GM23338 (cell line): Measurements from ENCODE around the gene ZNF638. TPM values are rescaled to one million over a fixed set of nuclear protein-coding genes. Genes with fewer than 3 reads are reported as not detected.

Experiments used
- ATAC-seq: fragments of 200-7000 bp; cut with Tn5 transposase; 3 replicates; pipeline ENCODE4 v1.9.1; 2020
- DNase-seq: peaks from one replicate; pipeline ENCODE4 v3.0.0-alpha.2; 2015; ENCODE audit warnings: low spot score
- H2AFZ ChIP-seq: fragments of 200-600 bp; sonication (generic); 2 replicates; pipeline ENCODE4 v1.8.0; 2016; ENCODE audit warnings: antibody characterized with exemption, mild to moderate bottlenecking, moderate library complexity
- H3F3A ChIP-seq: fragments of 200-600 bp; sonication (generic); replicated peaks from 2 replicates; pipeline ENCODE4 v1.8.0; 2017; ENCODE audit warnings: antibody characterized with exemption, mixed run types, low read depth
- H3K27ac ChIP-seq: fragments of 200-600 bp; sonication (generic); 2 replicates; pipeline ENCODE4 v1.6.1; 2016; ENCODE audit warnings: low read depth
- H3K27me3 ChIP-seq: fragments of 200-600 bp; sonication (generic); 2 replicates; pipeline ENCODE4 v1.8.0; 2016; ENCODE audit warnings: mild to moderate bottlenecking, mixed run types, moderate library complexity; ENCODE audit not compliant: insufficient read depth
- H3K36me3 ChIP-seq: fragments of 200-600 bp; sonication (generic); 2 replicates; pipeline ENCODE4 v1.8.0; 2016; ENCODE audit warnings: mild to moderate bottlenecking; ENCODE audit not compliant: insufficient read depth
- H3K4me1 ChIP-seq: fragments of 200-600 bp; sonication (generic); 2 replicates; pipeline ENCODE4 v1.8.0; 2016; ENCODE audit warnings: mild to moderate bottlenecking, moderate library complexity; ENCODE audit not compliant: insufficient read depth
- H3K4me2 ChIP-seq: fragments of 200-600 bp; sonication (generic); 2 replicates; pipeline ENCODE4 v1.7.1; 2017; ENCODE audit warnings: mixed run types
- H3K4me3 ChIP-seq: fragments of 200-600 bp; sonication (generic); 2 replicates; pipeline ENCODE4 v1.6.1; 2016; ENCODE audit warnings: mixed run types
- H3K79me2 ChIP-seq: fragments of 200-600 bp; sonication (generic); replicated peaks from 2 replicates; pipeline ENCODE4 v1.8.0; 2017; ENCODE audit warnings: mild to moderate bottlenecking; ENCODE audit not compliant: insufficient read depth
- H3K9me2 ChIP-seq: fragments of 200-600 bp; sonication (generic); 2 replicates; pipeline ENCODE4 v1.8.0; 2017; ENCODE audit not compliant: insufficient read depth
- H4K20me1 ChIP-seq: fragments of 200-600 bp; sonication (generic); replicated peaks from 2 replicates; pipeline ENCODE4 v1.8.0; 2017; ENCODE audit warnings: mild to moderate bottlenecking; ENCODE audit not compliant: insufficient read depth
- H3K27ac Mint-ChIP-seq: 2 replicates; pipeline ENCODE4 v1.8.0; 2020; ENCODE audit warnings: inconsistent platforms, mild to moderate bottlenecking, moderate library complexity, mixed read lengths
- H3K27me3 Mint-ChIP-seq: 3 replicates; pipeline ENCODE4 v1.8.0; 2022; ENCODE audit warnings: low read depth, mild to moderate bottlenecking, moderate library complexity, mixed read lengths, inconsistent platforms; ENCODE audit not compliant: insufficient read depth, poor library complexity
- H3K36me3 Mint-ChIP-seq: 3 replicates; pipeline ENCODE4 v1.8.0; 2021; ENCODE audit warnings: low read depth, mild to moderate bottlenecking, inconsistent platforms, moderate library complexity, mixed read lengths
- H3K4me1 Mint-ChIP-seq: 3 replicates; pipeline ENCODE4 v1.8.0; 2020; ENCODE audit warnings: mild to moderate bottlenecking, inconsistent platforms, mixed read lengths
- H3K4me3 Mint-ChIP-seq: 3 replicates; pipeline ENCODE4 v1.8.0; 2021; ENCODE audit warnings: moderate library complexity, mild to moderate bottlenecking, inconsistent platforms, mixed read lengths
- H3K9me3 Mint-ChIP-seq: 3 replicates; pipeline ENCODE4 v1.8.0; 2020; ENCODE audit warnings: moderate library complexity, mild to moderate bottlenecking, inconsistent platforms, mixed read lengths
- CREB1 ChIP-seq: fragments of 250-450 bp; sonication (Bioruptor Pico); IDR thresholded peaks from 2 replicates; pipeline ENCODE4 v1.5.0; 2020; ENCODE audit warnings: low read depth, mild to moderate bottlenecking, moderate library complexity
- EZH2 ChIP-seq: fragments of 200-600 bp; sonication (generic); IDR thresholded peaks from one replicate; pipeline ENCODE4 v1.8.0; 2017; ENCODE audit warnings: antibody characterized with exemption, mild to moderate bottlenecking, low read depth; ENCODE audit not compliant: unreplicated experiment
- EZH2phosphoT487 ChIP-seq: fragments of 200-600 bp; sonication (generic); IDR thresholded peaks from one replicate; pipeline ENCODE4 v1.8.1; 2018; ENCODE audit warnings: antibody characterized with exemption; ENCODE audit not compliant: unreplicated experiment
- JUNB ChIP-seq: IDR thresholded peaks from one replicate; pipeline ENCODE4 v1.6.1; 2016; ENCODE audit warnings: antibody characterized with exemption; ENCODE audit not compliant: unreplicated experiment
- NANOG ChIP-seq: IDR thresholded peaks from 2 replicates; pipeline ENCODE4 v1.6.1; 2016; ENCODE audit warnings: antibody characterized with exemption, borderline replicate concordance
- POLR2AphosphoS5 ChIP-seq: IDR thresholded peaks from 2 replicates; pipeline ENCODE4 v1.6.1; 2016; ENCODE audit warnings: antibody characterized with exemption, low read depth
- REST ChIP-seq: IDR thresholded peaks from one replicate; pipeline ENCODE4 v1.6.1; 2018; ENCODE audit warnings: antibody characterized with exemption; ENCODE audit not compliant: unreplicated experiment
- STAT1 ChIP-seq: IDR thresholded peaks from one replicate; pipeline ENCODE4 v1.6.1; 2016; ENCODE audit warnings: antibody characterized with exemption; ENCODE audit not compliant: unreplicated experiment
- ZNF114 ChIP-seq: fragments of 250-450 bp; sonication (Bioruptor Pico); IDR thresholded peaks from 2 replicates; pipeline ENCODE4 v1.5.0; 2020; ENCODE audit warnings: mild to moderate bottlenecking, moderate library complexity
- ZNF331 ChIP-seq: fragments of 250-450 bp; sonication (Bioruptor Pico); IDR thresholded peaks from 2 replicates; pipeline ENCODE4 v1.5.0; 2020; ENCODE audit warnings: low read depth, mild to moderate bottlenecking, moderate library complexity
- ZNF462 ChIP-seq: fragments of 250-450 bp; sonication (Bioruptor Pico); IDR thresholded peaks from 2 replicates; pipeline ENCODE4 v1.5.0; 2020; ENCODE audit warnings: mild to moderate bottlenecking, moderate library complexity
- polyA plus RNA-seq: library from polyadenylated mRNA; unstranded; fragments of >200 nt; fragmentation: Nextera tagmentation; extraction: Ambion mirVana; gene quantifications from 2 replicates; pipeline ENCODE4 v1.2.1, GENCODE V29; 2016
- total RNA-seq: library from RNA; depleted of rRNA; stranded (reverse); fragments of >200 nt; shearing (Covaris generic); gene quantifications from 2 replicates; pipeline ENCODE4 v1.2.3, GENCODE V29; 2014
- TF ChIP-seq, protein P1 (sequence below): IDR thresholded peaks from 2 replicates; pipeline ENCODE4 v1.6.1; 2016; ENCODE audit warnings: antibody characterized with exemption
- TF ChIP-seq, protein P2 (sequence below), 2 experiments: fragments of 200-600 bp in 1 of 2; sonication (generic) in 1 of 2; conservative IDR thresholded peaks; 2 replicates each; pipeline versions ENCODE4 v1.5.1 to v1.6.1; 2016 to 2017; ENCODE audit warnings: antibody characterized with exemption in 2 of 2, low read depth in 2 of 2, mild to moderate bottlenecking in 2 of 2, moderate library complexity in 1 of 2

Gene ZNF638
- total and polyA plus RNA-seq, 2 experiments from 2014 or later = 185 to 190 TPM

DNA sequence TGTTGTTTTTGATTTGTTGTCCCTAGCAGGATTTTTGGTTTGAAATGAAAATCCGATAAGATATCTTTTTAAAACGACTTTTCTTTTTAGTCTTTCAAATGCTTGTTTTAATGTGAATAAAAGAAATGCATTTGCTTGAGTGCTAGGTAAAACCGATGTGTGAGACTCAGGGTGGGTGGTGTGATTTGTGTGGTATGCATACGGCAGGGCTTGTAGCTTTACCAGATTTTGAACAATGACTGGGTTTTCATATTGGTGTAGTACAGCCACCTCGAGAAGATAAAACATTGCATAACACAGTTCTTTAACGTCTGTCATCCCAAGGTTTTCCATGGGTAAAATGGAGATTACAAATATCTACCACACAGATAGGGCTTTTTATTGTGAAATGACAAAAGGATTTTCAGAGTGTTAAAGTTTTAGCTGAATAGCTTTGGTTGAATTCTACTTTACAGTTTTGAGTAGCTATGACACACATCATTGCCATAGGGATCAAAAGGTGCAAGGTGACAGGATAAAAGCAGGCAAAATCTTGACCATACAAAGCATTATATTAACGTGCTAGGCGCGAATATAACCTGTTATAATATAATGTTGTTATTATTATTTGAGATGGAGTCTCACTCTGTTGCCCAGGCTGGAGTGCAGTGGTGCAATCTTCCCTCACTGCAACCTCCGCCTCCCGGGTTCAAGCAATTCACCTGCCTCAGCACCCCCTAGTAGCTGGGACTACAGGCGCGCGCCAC is 824 bp upstream of the ZNF638 start:
- H2AFZ ChIP-seq = peak overlapping the region; percentile 76; the same call in 1 of the 2 replicates

More for the DNA sequence above, 824 bp upstream of the ZNF638 start:
- Histone ChIP-seq H3K4me3 (peak overlapping the region; percentile 79; the same call in 1 of the 2 replicates), H3K27ac (no peak overlapping the region), H3K36me3 (no peaks in the 10 kb centered on the region), H3K4me1 (peaks cover 30% of the 10 kb centered on the region), H3K79me2 (peaks cover 61% of the 10 kb centered on the region), H3K9me2 (no peaks in the 10 kb centered on the region), H4K20me1 (peaks cover 25% of the 10 kb centered on the region), H3K4me2 (peak overlapping the region; percentile 11; the same call in 1 of the 2 replicates), H3K27me3 (no peaks in the 10 kb centered on the region), H3F3A (no peaks in the 10 kb centered on the region)
- Mint-ChIP-seq H3K4me1 (peaks cover 21% of the 10 kb centered on the region), H3K9me3 (no peaks in the 10 kb centered on the region; the same call in 2 of the 3 replicates), H3K4me3 (peak overlapping the region; percentile 99; the same call in 2 of the 3 replicates), H3K36me3 (peaks cover 11% of the 10 kb centered on the region; the same call in 2 of the 3 replicates), H3K27ac (no peak overlapping the region), H3K27me3 (peaks cover 5% of the 10 kb centered on the region)
- ATAC-seq (no peak), DNase-seq (no peak)
- TF ChIP-seq NANOG (no peak), POLR2AphosphoS5 (no peak), REST (no peak), EZH2phosphoT487 (no peak), ZNF114 (no peak), JUNB (no peak), ZNF462 (CRISPR knock-in tag) (no peak), STAT1 (no peak), CREB1 (CRISPR knock-in tag) (no peak), ZNF331 (no peak), EZH2 (no peak)
- TF ChIP-seq, protein P1, sequence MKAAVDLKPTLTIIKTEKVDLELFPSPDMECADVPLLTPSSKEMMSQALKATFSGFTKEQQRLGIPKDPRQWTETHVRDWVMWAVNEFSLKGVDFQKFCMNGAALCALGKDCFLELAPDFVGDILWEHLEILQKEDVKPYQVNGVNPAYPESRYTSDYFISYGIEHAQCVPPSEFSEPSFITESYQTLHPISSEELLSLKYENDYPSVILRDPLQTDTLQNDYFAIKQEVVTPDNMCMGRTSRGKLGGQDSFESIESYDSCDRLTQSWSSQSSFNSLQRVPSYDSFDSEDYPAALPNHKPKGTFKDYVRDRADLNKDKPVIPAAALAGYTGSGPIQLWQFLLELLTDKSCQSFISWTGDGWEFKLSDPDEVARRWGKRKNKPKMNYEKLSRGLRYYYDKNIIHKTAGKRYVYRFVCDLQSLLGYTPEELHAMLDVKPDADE = no peak
- TF ChIP-seq, protein P2, sequence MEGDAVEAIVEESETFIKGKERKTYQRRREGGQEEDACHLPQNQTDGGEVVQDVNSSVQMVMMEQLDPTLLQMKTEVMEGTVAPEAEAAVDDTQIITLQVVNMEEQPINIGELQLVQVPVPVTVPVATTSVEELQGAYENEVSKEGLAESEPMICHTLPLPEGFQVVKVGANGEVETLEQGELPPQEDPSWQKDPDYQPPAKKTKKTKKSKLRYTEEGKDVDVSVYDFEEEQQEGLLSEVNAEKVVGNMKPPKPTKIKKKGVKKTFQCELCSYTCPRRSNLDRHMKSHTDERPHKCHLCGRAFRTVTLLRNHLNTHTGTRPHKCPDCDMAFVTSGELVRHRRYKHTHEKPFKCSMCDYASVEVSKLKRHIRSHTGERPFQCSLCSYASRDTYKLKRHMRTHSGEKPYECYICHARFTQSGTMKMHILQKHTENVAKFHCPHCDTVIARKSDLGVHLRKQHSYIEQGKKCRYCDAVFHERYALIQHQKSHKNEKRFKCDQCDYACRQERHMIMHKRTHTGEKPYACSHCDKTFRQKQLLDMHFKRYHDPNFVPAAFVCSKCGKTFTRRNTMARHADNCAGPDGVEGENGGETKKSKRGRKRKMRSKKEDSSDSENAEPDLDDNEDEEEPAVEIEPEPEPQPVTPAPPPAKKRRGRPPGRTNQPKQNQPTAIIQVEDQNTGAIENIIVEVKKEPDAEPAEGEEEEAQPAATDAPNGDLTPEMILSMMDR (conservative IDR thresholded peaks at IDR 0.05; ENCODE audit: low read depth in 2 of 2) = no peak
